Gastrocnemius medialis (tissue), 4 donors: Measurements from ENCODE around the gene DCAF12.

Source experiments
- CTCF ChIP-seq, 5 experiments: fragments of 450-650 bp in 3 of 5; fragments of 200-600 bp in 2 of 5; sonication (generic) in 2 of 5; IDR thresholded peaks in 4 of 5; conservative IDR thresholded peaks in 1 of 5; 1 replicate in 4 of 5; 2 replicates in 1 of 5; pipeline ENCODE4 v1.5.1; 2016 to 2019; ENCODE audit warnings: antibody characterized with exemption in 5 of 5, mild to moderate bottlenecking in 3 of 5, moderate library complexity in 3 of 5
- POLR2A ChIP-seq, 2 donors: fragments of 450-650 bp; IDR thresholded peaks; one replicate each; pipeline ENCODE4 v1.6.1; 2017; ENCODE audit warnings: antibody characterized with exemption in 2 of 2, mild to moderate bottlenecking in 2 of 2, moderate library complexity in 2 of 2

DNA sequence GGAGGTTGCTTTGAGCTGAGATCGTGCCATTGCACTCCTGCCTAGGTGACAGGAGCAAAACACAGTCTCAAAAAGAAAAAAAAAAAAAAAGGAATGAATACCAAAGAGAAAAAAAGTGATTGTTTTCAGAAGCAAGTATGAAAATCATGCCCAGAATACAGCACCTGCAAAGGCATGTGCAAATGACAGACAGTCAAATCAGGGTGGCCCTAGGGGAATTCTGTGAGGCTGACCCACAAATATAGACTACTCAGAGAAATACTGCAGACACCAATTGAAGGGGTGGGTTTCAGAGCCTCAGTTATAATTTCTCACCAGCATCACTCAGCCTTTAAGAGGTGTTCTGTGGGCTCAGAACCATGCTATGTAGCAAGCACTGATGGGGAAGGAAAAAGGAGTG, 28.6 kb downstream of the DCAF12 start:
- TF ChIP-seq CTCF (IDR thresholded peaks at IDR 0.05 in 4 of 5, conservative IDR thresholded peaks at IDR 0.05 in 1 of 5) (no peak), POLR2A (IDR thresholded peaks at IDR 0.05) (no peak)
